Right renal pelvis (tissue), 4 donors: ENCODE measurements around the gene PZP. TPM values are rescaled to one million over a fixed set of nuclear protein-coding genes. Genes with fewer than 3 reads are reported as not detected.
A peak's percentile ranks its signal among the peaks of the same experiment; 100 is the strongest.
"Not testable (repeated sequence)": the region's sequence is repeated elsewhere in the genome, so short reads cannot be mapped to it uniquely, and the experiment has no call there.

Experiments used
- DNase-seq, 4 donors: peaks; one replicate each; pipeline ENCODE4 v3.0.0-alpha.2; 2013; ENCODE audit warnings: low read depth in 4 of 4, low spot score in 3 of 4, missing footprints in 1 of 4
- polyA plus RNA-seq, 4 donors: library from polyadenylated mRNA; unstranded; fragments of 120-200 nt; gene quantifications; one replicate each; pipeline ENCODE4 v1.2.1, GENCODE V29; 2013; ENCODE audit not compliant: insufficient read length in 4 of 4

PZP gene
- under 1 TPM; 0.15 to 0.46 (median 0.38) TPM for polyA plus RNA-seq

DNA sequence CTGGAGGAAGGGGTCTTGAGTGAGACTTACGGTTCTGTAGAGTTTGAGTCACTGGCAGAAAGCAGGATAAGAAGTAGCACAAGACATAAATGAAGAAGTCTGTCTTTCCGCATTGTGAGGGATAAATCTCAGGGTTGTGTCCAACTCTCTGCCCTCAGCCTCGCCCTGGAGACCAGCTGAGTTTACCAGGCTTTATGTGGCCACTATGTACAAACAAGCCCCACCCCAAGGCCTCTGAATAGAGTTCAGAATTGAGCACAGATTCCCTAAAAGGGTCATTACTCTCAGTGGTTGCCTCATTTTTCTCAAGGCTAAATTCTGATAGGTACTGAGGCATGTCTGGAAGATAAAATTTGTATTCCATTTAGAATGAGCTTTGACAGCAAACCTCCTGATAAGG lies at the start of gene PZP:
Gene PZP (minus strand): TSS at position 167 of the 400 bp plus-strand sequence. CDS start 54 bp downstream, at position 113.
- no peak for DNase-seq

DNA sequence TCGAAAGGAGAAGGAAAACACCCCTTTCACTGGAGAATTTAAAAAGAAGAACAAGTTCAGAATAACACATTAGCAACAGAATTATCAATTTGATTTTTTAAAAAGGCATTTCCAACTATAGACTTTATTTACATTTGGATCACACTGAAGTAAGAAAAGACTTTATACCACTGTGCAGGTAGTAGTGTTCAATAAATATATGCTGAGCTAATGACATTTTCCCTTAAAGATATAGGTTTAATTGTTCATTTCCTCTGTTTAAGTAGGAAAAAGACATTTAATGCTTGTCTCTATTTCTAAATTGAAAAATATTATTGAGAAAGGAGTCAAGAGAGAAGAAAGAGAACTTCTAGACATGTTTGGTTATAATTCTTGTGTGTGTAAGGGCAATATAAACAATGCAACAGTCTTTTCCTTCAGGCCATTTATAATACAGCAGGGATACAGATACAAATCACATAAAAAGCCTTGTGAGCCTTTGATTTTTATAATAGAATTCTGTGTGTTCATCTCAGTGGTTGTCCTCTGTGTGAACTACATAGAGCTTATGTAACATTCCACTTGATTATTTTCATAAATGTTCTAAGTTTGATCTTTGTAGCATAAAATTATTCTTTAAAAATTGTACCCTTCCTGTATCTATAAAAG lies 48.7 kb upstream of the PZP start:
- no peak for DNase-seq

DNA sequence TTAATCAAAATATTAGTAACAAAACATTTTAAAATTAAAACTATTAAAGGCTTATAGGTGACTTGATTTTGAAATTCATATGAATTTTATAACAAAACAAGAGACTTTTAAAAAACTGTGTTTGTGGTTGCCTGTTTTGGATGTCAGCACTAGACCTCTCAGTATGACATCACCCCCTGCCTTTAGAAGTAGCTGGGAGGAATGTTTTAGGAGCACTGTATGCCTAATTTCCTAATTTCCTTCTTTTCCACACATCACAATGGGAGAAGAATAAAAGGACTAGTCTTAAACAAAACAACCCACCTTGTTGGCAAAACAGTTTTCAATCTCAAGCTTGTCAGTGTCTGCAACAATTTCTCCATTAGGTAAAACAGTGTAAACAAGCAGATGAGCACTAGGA lies 48.1 kb upstream of the PZP start:
- DNase-seq = no peak

DNA sequence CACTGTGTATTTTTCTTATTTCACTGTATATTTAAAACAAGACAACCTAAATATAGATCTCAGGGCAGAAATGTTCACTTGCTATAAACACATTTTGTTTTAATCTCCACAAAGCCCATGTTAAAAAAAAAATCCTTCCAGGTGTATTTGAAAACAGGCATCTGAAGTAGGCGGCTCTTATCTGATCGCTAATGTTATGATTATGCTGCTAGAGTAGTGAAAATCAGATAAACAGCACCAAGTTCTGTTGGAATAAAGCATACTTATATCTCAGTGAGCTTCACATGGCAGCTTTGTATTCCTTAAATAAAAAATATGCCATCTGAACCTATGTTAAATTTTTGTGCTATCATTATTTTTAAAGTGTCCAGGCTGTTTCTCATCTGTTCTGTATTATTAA lies 47.6 kb upstream of the PZP start:
- DNase-seq = no peak

- no peak for DNase-seq
These were observed 45.3 kb upstream of the PZP start for GRCh38 chr12:9253464-9253863.

GRCh38 chr12:9252791-9253190 lies 44.6 kb upstream of the PZP start:
- not testable (repeated sequence) for DNase-seq

DNA sequence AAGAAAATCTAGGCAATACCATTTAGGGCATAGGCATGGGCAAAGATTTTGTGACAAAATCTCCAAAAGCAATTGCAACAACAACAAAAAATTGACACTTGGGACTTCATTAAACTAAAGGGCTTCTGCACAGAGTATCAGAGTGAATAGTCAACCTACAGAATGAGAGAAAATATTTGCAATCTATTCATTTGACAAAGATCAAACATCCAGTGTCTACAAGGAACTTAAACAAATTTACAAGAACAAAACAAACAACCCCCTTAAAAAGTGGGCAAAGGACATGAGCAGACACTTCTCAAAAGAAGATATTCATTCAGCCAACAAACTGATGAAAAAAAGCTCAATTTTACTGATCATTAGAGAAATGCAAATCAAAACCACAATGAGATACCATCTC lies 44.1 kb upstream of the PZP start:
- no peak for DNase-seq

DNA sequence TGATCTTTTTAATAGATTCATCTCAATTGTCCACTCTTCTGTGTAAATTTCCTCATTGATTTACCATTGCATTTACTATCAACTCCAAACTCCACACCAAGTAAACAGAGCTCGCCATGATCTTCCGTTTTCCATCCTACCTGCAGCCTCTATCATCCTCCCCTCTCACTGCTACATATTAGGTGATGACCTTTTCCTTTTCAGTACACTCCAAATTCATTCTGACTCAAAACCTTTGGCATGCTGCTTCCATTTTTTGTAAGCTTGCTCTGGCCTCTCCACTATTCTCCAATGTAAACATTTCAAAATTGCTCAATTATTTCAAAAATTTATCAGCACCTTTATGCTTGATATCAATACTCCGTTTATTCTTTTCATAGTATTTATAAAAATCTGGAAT lies 40.2 kb upstream of the PZP start:
- no peak for DNase-seq

DNA sequence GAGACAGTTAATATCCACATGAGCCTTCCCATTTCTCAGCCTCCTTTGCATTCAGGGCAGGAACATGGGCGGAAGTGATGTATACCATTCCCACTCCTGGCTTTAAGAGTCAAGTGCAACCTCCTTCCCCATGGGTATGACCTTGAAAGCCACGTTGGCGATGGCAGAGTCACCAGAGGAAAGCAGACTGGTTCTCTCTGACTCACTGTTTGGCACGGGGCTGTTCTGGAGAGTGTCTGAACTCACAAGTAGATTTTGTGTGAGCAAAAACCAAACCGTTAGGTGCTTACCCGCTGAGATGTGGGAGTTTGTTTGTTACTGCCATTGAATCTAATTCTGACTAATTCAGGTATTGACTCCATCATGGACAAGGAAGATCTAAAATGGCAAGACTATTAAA lies 36.7 kb upstream of the PZP start:
- no peak for DNase-seq

GRCh38 chr12:9243999-9244649 lies 35.9 kb upstream of the PZP start:
- DNase-seq = no peak

GRCh38 chr12:9241301-9241700 lies 33.1 kb upstream of the PZP start:
- no peak for DNase-seq

DNA sequence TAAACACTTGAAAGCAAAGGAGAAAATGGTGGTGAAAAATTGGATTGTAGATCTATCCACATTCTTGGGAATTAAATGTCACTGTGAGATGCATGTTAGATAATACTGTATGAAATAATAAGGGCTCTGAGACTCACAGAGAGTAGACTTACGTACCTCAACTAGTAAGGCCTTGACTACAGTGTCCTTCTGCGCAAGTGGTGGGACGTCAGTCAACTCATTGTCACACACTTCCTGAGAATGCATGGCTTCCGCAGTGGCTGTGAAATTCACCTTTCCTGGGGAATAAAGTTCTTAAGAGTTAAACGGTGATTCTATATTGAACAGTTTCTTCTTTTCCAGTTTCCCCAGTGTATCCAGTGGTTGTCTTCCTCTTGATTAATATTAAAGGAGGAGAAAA lies 32.6 kb upstream of the PZP start:
- DNase-seq = no peak

DNA sequence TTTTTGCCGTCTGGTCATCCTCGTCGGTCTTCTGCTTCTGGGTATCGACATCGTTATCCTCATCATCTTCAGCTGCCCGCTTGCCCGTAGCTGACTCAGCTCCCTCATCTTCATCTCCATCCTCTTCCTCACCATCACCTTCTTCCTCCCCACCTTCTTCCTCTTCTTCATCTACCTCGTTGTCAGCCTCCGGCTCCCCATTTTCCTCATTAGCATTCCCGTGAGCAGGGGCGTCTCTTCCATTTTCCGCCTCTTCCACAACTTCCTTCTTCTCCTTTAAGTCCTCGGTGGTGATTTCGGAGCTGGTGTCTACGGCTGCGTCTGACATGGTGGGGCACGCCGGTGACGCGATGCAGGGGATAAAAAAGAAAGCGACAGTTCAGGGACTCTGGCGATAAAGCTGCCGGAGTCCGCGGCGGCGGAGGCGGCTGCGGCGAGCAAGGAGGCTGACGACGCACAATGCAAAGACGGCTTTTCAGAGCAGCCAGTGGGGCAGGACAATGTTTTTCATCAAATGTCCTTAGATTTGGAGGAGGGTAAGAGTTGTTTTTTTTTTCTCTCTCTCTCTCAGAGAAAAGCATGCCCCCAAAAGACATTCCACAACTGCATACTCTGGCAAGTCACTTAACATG lies 31.9 kb upstream of the PZP start:
- peak in 1 of 4 donors; percentile 4 for DNase-seq

- no peak for DNase-seq
These were observed 29.1 kb upstream of the PZP start for GRCh38 chr12:9237286-9237685.

DNA sequence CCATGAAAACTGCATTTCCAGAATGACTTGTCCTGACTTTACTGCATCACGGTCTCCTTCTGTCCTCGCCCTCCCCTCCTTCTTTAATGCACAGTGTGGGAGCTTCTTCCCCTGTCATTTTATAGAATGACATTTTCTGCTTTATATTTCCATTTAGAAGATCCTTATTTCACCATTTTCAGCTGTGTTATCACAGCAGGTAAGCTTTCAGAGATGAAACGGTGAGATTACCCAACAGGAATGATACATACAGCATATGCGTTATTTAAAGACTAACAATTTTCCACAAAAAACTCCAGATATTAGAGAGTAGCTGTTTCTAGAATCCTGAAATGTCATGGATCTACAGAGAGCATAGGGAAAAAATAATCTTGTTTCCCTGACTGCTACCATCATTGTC lies 27.3 kb upstream of the PZP start:
- no peak for DNase-seq

- DNase-seq = no peak
These were observed 19.8 kb upstream of the PZP start for GRCh38 chr12:9227950-9228349.

- no peak for DNase-seq
These were observed 15.6 kb upstream of the PZP start for GRCh38 chr12:9223830-9224229.

- no peak for DNase-seq
These were observed 13.3 kb upstream of the PZP start for GRCh38 chr12:9221483-9221882.

DNA sequence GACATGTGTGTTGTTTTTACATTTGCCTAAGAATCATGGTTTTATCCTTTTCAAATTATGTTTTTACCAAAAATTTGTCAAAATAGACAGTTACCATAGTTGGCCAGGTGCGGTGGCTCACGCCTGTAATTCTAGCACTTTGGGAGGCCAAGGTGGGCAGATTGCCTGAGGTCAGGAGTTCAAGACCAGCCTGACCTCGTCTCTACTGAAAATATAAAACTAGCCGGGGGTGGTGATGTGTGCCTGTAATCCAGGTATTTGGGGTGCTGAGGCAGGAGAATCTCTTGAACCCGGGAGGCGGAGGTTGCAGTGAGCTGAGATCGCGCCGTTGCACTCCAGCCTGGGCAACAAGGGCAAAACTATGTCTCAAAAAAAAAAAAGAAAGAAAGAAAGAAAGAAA lies 12.8 kb upstream of the PZP start:
- DNase-seq = not testable (repeated sequence)

DNA sequence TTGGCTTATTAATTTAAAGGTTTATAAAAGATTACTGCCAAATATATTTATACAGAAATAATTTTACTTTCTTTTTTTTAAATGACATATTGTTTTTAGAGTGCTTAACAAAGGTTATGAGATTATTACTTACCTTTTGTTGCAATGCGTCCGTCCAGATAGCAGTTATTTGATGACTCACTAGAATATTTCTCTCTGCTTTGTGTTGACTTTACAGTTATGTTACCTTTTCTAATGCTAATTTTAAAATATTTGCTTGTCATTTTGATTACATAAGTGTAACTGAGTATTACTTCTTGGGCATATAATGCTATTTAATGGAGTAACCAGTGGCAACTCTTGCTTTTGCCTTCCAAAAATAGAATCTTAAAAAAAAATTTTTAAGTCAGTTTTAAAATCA lies 6.3 kb upstream of the PZP start:
- no peak for DNase-seq

DNA sequence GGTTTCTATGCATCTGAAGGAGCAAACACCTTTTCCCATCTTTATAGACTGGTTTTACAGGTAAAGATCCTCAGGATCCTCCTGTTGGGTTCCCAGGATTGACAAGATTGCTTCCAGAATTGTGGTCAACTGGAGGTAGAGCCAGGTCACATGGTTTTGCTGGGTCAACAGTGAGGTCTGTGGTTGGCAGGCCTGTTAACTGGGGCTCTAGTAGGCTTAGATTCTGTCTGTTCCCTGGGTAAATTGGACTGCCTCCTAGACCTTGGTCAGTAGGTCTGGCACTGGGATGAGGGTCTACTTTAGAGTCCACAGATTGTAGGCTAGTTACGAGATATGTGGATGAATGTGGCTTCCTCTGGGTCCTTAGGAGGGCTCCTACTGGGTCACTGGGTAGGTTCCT lies 3.5 kb upstream of the PZP start:
- DNase-seq = no peak

GRCh38 chr12:9204380-9204779 lies 3.8 kb downstream of the PZP start:
- DNase-seq = no peak
